ENCODE results near the gene UNC13A. TPM values are rescaled to one million over a fixed set of nuclear protein-coding genes. Genes with fewer than 3 reads are reported as not detected.
A peak's percentile ranks its signal among the peaks of the same experiment; 100 is the strongest.

UNC13A gene
- total RNA-seq, 2 donors from 2014 or later = 0.14 to 2.4 TPM

GRCh38 chr19:17680230-17680722 lies 7.9 kb downstream of the UNC13A start:
- intact Hi-C loops (cut with DNase I) = no loop called here
- no peaks in the 10 kb centered on the region for H3K36me3 ChIP-seq
- no peaks in the 10 kb centered on the region for H3K4me1 ChIP-seq (replicated peaks)
- H3K27me3 ChIP-seq (replicated peaks; ENCODE audit: insufficient read depth) = no peaks in the 10 kb centered on the region
- 6% methylated on average over 38 of the region's 38 CpGs for WGBS
- H3K27ac ChIP-seq = no peak overlapping the region
- no peak overlapping the region for H3K4me3 ChIP-seq
- no peak for DNase-seq (ENCODE audit: low spot score)
- no peak for TF ChIP-seq CTCF (IDR thresholded peaks at IDR 0.05)
- TF ChIP-seq POLR2AphosphoS5 (IDR thresholded peaks at IDR 0.05) = peak; percentile 28
- H3K9me3 ChIP-seq = no peaks in the 10 kb centered on the region

GRCh38 chr19:17679526-17680229 lies 8.5 kb downstream of the UNC13A start:
- Histone ChIP-seq H3K36me3 (no peaks in the 10 kb centered on the region), H3K9me3 (no peaks in the 10 kb centered on the region), H3K4me3 (no peak overlapping the region), H3K27me3 (replicated peaks; ENCODE audit: insufficient read depth) (no peaks in the 10 kb centered on the region), H3K27ac (no peak overlapping the region), H3K4me1 (replicated peaks) (no peaks in the 10 kb centered on the region)
- TF ChIP-seq POLR2A (IDR thresholded peaks at IDR 0.05) (no peak), POLR2AphosphoS5 (IDR thresholded peaks at IDR 0.05) (no peak), CTCF (IDR thresholded peaks at IDR 0.05) (no peak)
- no peak for DNase-seq (ENCODE audit: low spot score)
- intact Hi-C loops (cut with DNase I) = no loop called here
- WGBS = 9% methylated on average over 11 of the region's 14 CpGs

- H3K4me1 ChIP-seq (replicated peaks) = no peaks in the 10 kb centered on the region
- H3K9me3 ChIP-seq = no peaks in the 10 kb centered on the region
- H3K27me3 ChIP-seq (replicated peaks; ENCODE audit: insufficient read depth) = no peaks in the 10 kb centered on the region
- TF ChIP-seq POLR2AphosphoS5 (IDR thresholded peaks at IDR 0.05) = no peak
- TF ChIP-seq POLR2A (IDR thresholded peaks at IDR 0.05) = no peak
- no peak for TF ChIP-seq CTCF (IDR thresholded peaks at IDR 0.05)
- H3K36me3 ChIP-seq = no peaks in the 10 kb centered on the region
- intact Hi-C loops (cut with DNase I) = no loop called here
- DNase-seq (ENCODE audit: low spot score) = no peak
- H3K27ac ChIP-seq = no peak overlapping the region
- H3K4me3 ChIP-seq = no peak overlapping the region
- WGBS = 76% methylated on average over 4 of the region's 4 CpGs
Measured at GRCh38 chr19:17678836-17679235, 9.3 kb downstream of the UNC13A start.

- 60% methylated on average over 2 of the region's 2 CpGs for WGBS
Measured at GRCh38 chr19:17677002-17677401, 11.2 kb downstream of the UNC13A start.

More at GRCh38 chr19:17677002-17677401, 11.2 kb downstream of the UNC13A start:
- Histone ChIP-seq H3K27ac (no peak overlapping the region), H3K36me3 (no peaks in the 10 kb centered on the region), H3K27me3 (replicated peaks; ENCODE audit: insufficient read depth) (no peaks in the 10 kb centered on the region), H3K4me3 (no peak overlapping the region), H3K4me1 (replicated peaks) (no peaks in the 10 kb centered on the region), H3K9me3 (no peaks in the 10 kb centered on the region)
- intact Hi-C loops (cut with DNase I) = no loop called here
- no peak for TF ChIP-seq CTCF (IDR thresholded peaks at IDR 0.05)
- TF ChIP-seq POLR2AphosphoS5 (IDR thresholded peaks at IDR 0.05) = no peak
- no peak for TF ChIP-seq POLR2A (IDR thresholded peaks at IDR 0.05)
- DNase-seq (ENCODE audit: low spot score) = no peak

Measured in prostate gland (tissue), 2 donors.